ENCODE results near the gene WDR83. TPM values are rescaled to one million over a fixed set of nuclear protein-coding genes. Genes with fewer than 3 reads are reported as not detected.

WDR83 gene
- total RNA-seq, 2 experiments from 2014 or later = 6.5 to 6.6 TPM

DNA sequence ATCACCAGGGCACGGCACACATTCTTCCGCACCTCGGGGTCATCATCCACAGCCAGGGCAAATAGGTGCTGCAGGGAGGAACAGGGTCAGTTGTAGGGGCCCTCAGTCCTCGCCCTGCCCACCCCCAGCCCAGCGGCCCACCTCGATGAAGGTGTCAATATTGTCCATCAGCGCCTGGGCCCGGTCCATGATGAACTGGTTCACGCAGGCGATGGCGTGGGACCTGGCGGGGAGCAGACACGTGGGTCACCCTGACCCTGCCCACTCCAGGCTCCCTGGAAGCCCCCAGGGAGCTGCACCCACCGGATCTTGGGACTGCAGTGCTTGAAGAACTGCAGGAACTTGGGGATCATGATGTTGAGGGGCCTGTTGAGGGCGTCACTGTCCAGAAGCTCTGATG, 48.5 kb downstream of the WDR83 start:
- H3K27me3 ChIP-seq (ENCODE audit: control insufficient read depth in 1 of 2, insufficient read depth in 2 of 2, low read length in 2 of 2) = no peaks in the 10 kb centered on the region
- H3K4me1 ChIP-seq (ENCODE audit: insufficient read depth, low read length) = peaks cover 1% of the 10 kb centered on the region
- CTCF ChIA-PET = interaction anchor here (1.7 to 3.2 kb wide), 2 partner anchors 43 to 46 kb away, joined by 7 to 20 read pairs; no protein-coding TSS in a partner anchor
- POLR2A ChIA-PET = no interaction called here
- ATAC-seq (ENCODE audit: poor library complexity) (no peak), DNase-seq (peak in 1 of 14 experiments; percentile 21)
- H3K27ac ChIP-seq (ENCODE audit: low read depth in 1 of 2, low read length in 2 of 2) = no peak overlapping the region
- no peaks in the 10 kb centered on the region for H3K27me3 Mint-ChIP-seq
- H3K9me3 ChIP-seq (ENCODE audit: control insufficient read depth in 1 of 2, insufficient read depth in 1 of 2, low read length in 2 of 2) = no peaks in the 10 kb centered on the region
- intact Hi-C loops (cut with DNase I, micrococcal nuclease) = no loop called here
- no peak overlapping the region for H3K4me3 ChIP-seq (ENCODE audit: low read length)
- H3K4me3 Mint-ChIP-seq = no peak overlapping the region
- no peak for TF ChIP-seq CTCF (IDR thresholded peaks at IDR 0.05)
- H3K9me3 Mint-ChIP-seq = no peaks in the 10 kb centered on the region
- peaks cover 55% of the 10 kb centered on the region for H3K36me3 Mint-ChIP-seq (ENCODE audit: low read depth)
- no peak overlapping the region for H3K27ac Mint-ChIP-seq
- H3K4me1 Mint-ChIP-seq (ENCODE audit: low read depth) = peaks cover 12% of the 10 kb centered on the region
- H3K36me3 ChIP-seq (ENCODE audit: insufficient read depth, low read length) = peaks cover 64% of the 10 kb centered on the region

DNA sequence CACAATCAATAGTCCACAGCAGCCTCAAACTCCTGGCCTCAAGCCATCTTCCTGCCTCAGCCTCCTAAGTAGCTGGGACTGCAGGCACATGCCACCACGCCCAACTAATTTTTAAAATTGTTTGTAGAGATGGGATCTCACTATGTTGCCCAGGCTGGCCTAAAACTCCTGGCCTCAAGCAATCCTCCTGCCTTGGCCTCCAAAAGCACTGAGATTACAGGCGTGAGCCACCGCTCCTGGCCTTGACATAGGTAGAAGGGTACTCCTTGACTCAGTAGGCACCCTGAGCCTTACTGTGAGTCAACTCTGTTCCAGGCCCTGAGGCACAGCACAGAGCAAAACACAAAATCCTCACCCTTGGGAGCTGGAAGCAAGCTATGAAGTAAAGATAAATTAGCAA, 49.3 kb downstream of the WDR83 start:
- H3K4me3 Mint-ChIP-seq = no peak overlapping the region

GRCh38 chr19:12720296-12720695, 53.7 kb downstream of the WDR83 start:
- no peak overlapping the region for H3K27ac ChIP-seq (ENCODE audit: low read depth in 1 of 2, low read length in 2 of 2)
- DNase-seq (no peak), ATAC-seq (ENCODE audit: poor library complexity) (no peak)
- intact Hi-C loops (cut with DNase I, micrococcal nuclease) = loop anchor here in 1 of 2 experiments (5.0 kb wide), 1 partner anchor 38 kb away; the partner anchor contains the start of gene DHPS
- Mint-ChIP-seq H3K4me3 (peak overlapping the region; percentile 83), H3K4me1 (ENCODE audit: low read depth) (peaks cover 49% of the 10 kb centered on the region), H3K9me3 (no peaks in the 10 kb centered on the region), H3K36me3 (ENCODE audit: low read depth) (peaks cover 51% of the 10 kb centered on the region), H3K27me3 (no peaks in the 10 kb centered on the region), H3K27ac (peak overlapping the region; percentile 89)
- CTCF ChIA-PET = no interaction called here
- POLR2A ChIA-PET = interaction anchor here (1.0 to 7.0 kb wide), 3 partner anchors 13 to 51 kb away, joined by 3 to 79 read pairs (median 12); partner anchors contain the start of genes GET3 and TRIR
- peaks cover 26% of the 10 kb centered on the region for H3K36me3 ChIP-seq (ENCODE audit: insufficient read depth, low read length)
- H3K4me1 ChIP-seq (ENCODE audit: insufficient read depth, low read length) = peaks cover 39% of the 10 kb centered on the region
- TF ChIP-seq CTCF (IDR thresholded peaks at IDR 0.05) = no peak
- H3K9me3 ChIP-seq (ENCODE audit: control insufficient read depth in 1 of 2, insufficient read depth in 1 of 2, low read length in 2 of 2) = no peaks in the 10 kb centered on the region
- peak overlapping the region; percentile 69 for H3K4me3 ChIP-seq (ENCODE audit: low read length)
- H3K27me3 ChIP-seq (ENCODE audit: control insufficient read depth in 1 of 2, insufficient read depth in 2 of 2, low read length in 2 of 2) = no peaks in the 10 kb centered on the region

More for the DNA sequence above, 49.3 kb downstream of the WDR83 start:
- no peaks in the 10 kb centered on the region for H3K27me3 ChIP-seq (ENCODE audit: control insufficient read depth in 1 of 2, insufficient read depth in 2 of 2, low read length in 2 of 2)
- ATAC-seq (ENCODE audit: poor library complexity) = no peak
- CTCF ChIA-PET = interaction anchor here (0.9 to 3.2 kb wide), 4 partner anchors 40 to 50 kb away, joined by 3 to 20 read pairs (median 6); no protein-coding TSS in a partner anchor
- Mint-ChIP-seq H3K9me3 (no peaks in the 10 kb centered on the region), H3K27me3 (no peaks in the 10 kb centered on the region), H3K36me3 (ENCODE audit: low read depth) (peaks cover 47% of the 10 kb centered on the region), H3K27ac (no peak overlapping the region), H3K4me1 (ENCODE audit: low read depth) (peaks cover 18% of the 10 kb centered on the region)
- no peak overlapping the region for H3K4me3 ChIP-seq (ENCODE audit: low read length)
- DNase-seq = no peak
- POLR2A ChIA-PET = interaction anchor here (0.7 kb wide), 1 partner anchor 19 kb away, joined by 4 read pairs; the partner anchor contains the start of gene TRIR
- intact Hi-C loops (cut with DNase I, micrococcal nuclease) = loop anchor here (2.0 kb wide), 3 partner anchors 43 to 131 kb away; no protein-coding TSS in a partner anchor
- peaks cover 9% of the 10 kb centered on the region for H3K4me1 ChIP-seq (ENCODE audit: insufficient read depth, low read length)
- H3K36me3 ChIP-seq (ENCODE audit: insufficient read depth, low read length) = peaks cover 57% of the 10 kb centered on the region
- H3K27ac ChIP-seq (ENCODE audit: low read depth in 1 of 2, low read length in 2 of 2) = no peak overlapping the region
- no peaks in the 10 kb centered on the region for H3K9me3 ChIP-seq (ENCODE audit: control insufficient read depth in 1 of 2, insufficient read depth in 1 of 2, low read length in 2 of 2)
- no peak for TF ChIP-seq CTCF (IDR thresholded peaks at IDR 0.05)

Measured in CD4-positive, alpha-beta T cell (primary cell).